ENCODE measurements around the gene MED27.

GRCh38 chr9:131972889-131973288 is 106.8 kb downstream of the MED27 start:
- TF ChIP-seq POLR2A (IDR thresholded peaks at IDR 0.05) (no peak), CTCF (IDR thresholded peaks at IDR 0.05) (no peak), POLR2AphosphoS5 (IDR thresholded peaks at IDR 0.05) (no peak)
